Heart left ventricle (tissue), 13 donors: Measurements from ENCODE around the gene VWA3B.

ENCODE experiments used
- CTCF ChIP-seq, 12 donors: fragments of 200-600 bp; sonication (generic) in 4 of 12; IDR thresholded peaks; one replicate each; pipeline versions ENCODE4 v1.5.0 to v1.8.0; 2018 to 2022; ENCODE audit warnings: antibody characterized with exemption in 12 of 12, mild to moderate bottlenecking in 5 of 12
- POLR2A ChIP-seq, 2 donors: fragments of 450-650 bp; IDR thresholded peaks; one replicate each; pipeline ENCODE4 v1.6.1; 2017; ENCODE audit warnings: antibody characterized with exemption in 2 of 2, mild to moderate bottlenecking in 2 of 2, moderate library complexity in 2 of 2
- donor health status: ischemic (EF 13 %, LVEDD 7.1; RV severe dilation, severe dysfunction).
- donor health status: DM: no; HTN: yes; CAD: no.
- donor health status: DM: no; HTN: no; CAD: no.
- donor health status: ischemic (EF 25% LVEDD 6.9; RV normal size, moderate dysfunction).
- donor health status: ischemic (EF 25% LVEDD 5.7; RV mildly dilated, moderate dysfunction).
- donor health status: ischemic (EF 35%, LVEDD 5.7; RV mildly dilated, moderate dysfunction).
- donor health status: nonischemic (EF 11% LVEDD 7.7; RV severe dilation, severe dysfunction).
- donor health status: DM: yes; HTN: yes; CAD: no.
- donor health status: PGD.
- donor health status: ischemic (EF 29% LVEDD 5.4; RV normal size, mild dysfunction).
- donor health status: nonischemic (EF 23%, LVEDD 6.1; RV moderate dilation, normal function).

- no peak for TF ChIP-seq CTCF (IDR thresholded peaks at IDR 0.05)
- no peak for TF ChIP-seq POLR2A (IDR thresholded peaks at IDR 0.05)
These were observed 118.9 kb downstream of the VWA3B start for GRCh38 chr2:98205889-98206288.
